MCF 10A (cell line): ENCODE results near the gene ZNF160. TPM values are rescaled to one million over a fixed set of nuclear protein-coding genes. Genes with fewer than 3 reads are reported as not detected.

Source experiments
- BruUV-seq: library from RNA; stranded (reverse); fragments of 400-500 nt; replicated peaks from 2 replicates; lab custom pipeline; 2021; lab: Mats Ljungman, UMichigan
- CTCF ChIA-PET: fragments of 300-600 bp; sonication (Branson Sonifier 250); formaldehyde crosslinking; extraction: SDS; loops from one replicate; lab custom pipeline; 2021; ENCODE audit warnings: antibody characterized with exemption, inconsistent platforms; lab: Yijun Ruan, JAX
- POLR2A ChIA-PET: fragments of 300-600, 350-650 bp; sonication (Branson Sonifier 250); formaldehyde crosslinking; extraction: SDS; loops from one replicate; lab custom pipeline; 2020; ENCODE audit warnings: antibody characterized with exemption, inconsistent platforms; lab: Yijun Ruan, JAX
- DNase-seq: peaks from one replicate; pipeline ENCODE4 v3.0.0-alpha.2; 2018; ENCODE audit not compliant: unreplicated experiment
- H3K27ac Mint-ChIP-seq: one replicate; pipeline ENCODE4 v1.8.0; 2022; ENCODE audit warnings: mild to moderate bottlenecking, low read depth, mixed read lengths; ENCODE audit not compliant: unreplicated experiment
- H3K27me3 Mint-ChIP-seq: one replicate; pipeline ENCODE4 v1.8.0; 2022; ENCODE audit warnings: mixed read lengths; ENCODE audit not compliant: insufficient read depth, unreplicated experiment
- H3K36me3 Mint-ChIP-seq: one replicate; pipeline ENCODE4 v1.8.0; 2022; ENCODE audit warnings: mild to moderate bottlenecking, moderate library complexity, mixed read lengths; ENCODE audit not compliant: insufficient read depth, unreplicated experiment
- H3K4me1 Mint-ChIP-seq: one replicate; pipeline ENCODE4 v1.8.0; 2022; ENCODE audit warnings: mixed read lengths; ENCODE audit not compliant: insufficient read depth, unreplicated experiment
- H3K4me3 Mint-ChIP-seq: one replicate; pipeline ENCODE4 v1.8.0; 2022; ENCODE audit warnings: mild to moderate bottlenecking, moderate library complexity, mixed read lengths; ENCODE audit not compliant: unreplicated experiment
- H3K9me3 Mint-ChIP-seq: one replicate; pipeline ENCODE4 v1.8.0; 2022; ENCODE audit warnings: mixed read lengths; ENCODE audit not compliant: unreplicated experiment
- CTCF ChIP-seq: fragments of 200-600 bp; IDR thresholded peaks from one replicate; pipeline ENCODE4 v1.8.0; 2022; ENCODE audit warnings: antibody characterized with exemption, mild to moderate bottlenecking; ENCODE audit not compliant: unreplicated experiment
- intact Hi-C: fragments of 100-400 bp; cut with micrococcal nuclease; formaldehyde crosslinking; loops from 2 replicates; pipeline ENCODE4 v1.14.1; 2022
- total RNA-seq: library from RNA; stranded (reverse); gene quantifications from 2 replicates; pipeline ENCODE4 v1.2.3, GENCODE V29; 2022

The ZNF160 gene
- total RNA-seq, 1 experiment from 2014 or later = 16.5 TPM

GRCh38 chr19:53094754-53095575 is 8.3 kb downstream of the ZNF160 start:
- no peak overlapping the region for H3K4me3 Mint-ChIP-seq
- ChIA-PET POLR2A (no interaction called here), CTCF (interaction anchor here (0.7 to 1.1 kb wide), 2 partner anchors 31 to 69 kb away, joined by 3 to 4 read pairs; no protein-coding TSS in a partner anchor)
- peaks cover 13% of the 10 kb centered on the region for H3K9me3 Mint-ChIP-seq
- BruUV-seq = no TSS peak
- no peak for DNase-seq
- H3K27me3 Mint-ChIP-seq = no peaks in the 10 kb centered on the region
- peaks cover 65% of the 10 kb centered on the region for H3K36me3 Mint-ChIP-seq
- TF ChIP-seq CTCF = no peak
- H3K4me1 Mint-ChIP-seq = no peaks in the 10 kb centered on the region
- intact Hi-C loops = no loop called here
- no peak overlapping the region for H3K27ac Mint-ChIP-seq

- Mint-ChIP-seq H3K27ac (no peak overlapping the region), H3K9me3 (peaks cover 17% of the 10 kb centered on the region), H3K4me3 (no peak overlapping the region), H3K36me3 (peaks cover 76% of the 10 kb centered on the region), H3K4me1 (no peaks in the 10 kb centered on the region), H3K27me3 (no peaks in the 10 kb centered on the region)
- intact Hi-C loops = no loop called here
- ChIA-PET CTCF (no interaction called here), POLR2A (no interaction called here)
- BruUV-seq = no TSS peak
- no peak for TF ChIP-seq CTCF
- DNase-seq = no peak
Measured at GRCh38 chr19:53092723-53093122, 10.5 kb downstream of the ZNF160 start.

GRCh38 chr19:53091413-53092254 is 11.6 kb downstream of the ZNF160 start:
- Mint-ChIP-seq H3K36me3 (peaks cover 79% of the 10 kb centered on the region), H3K9me3 (peaks cover 14% of the 10 kb centered on the region), H3K4me3 (no peak overlapping the region), H3K27ac (no peak overlapping the region), H3K27me3 (no peaks in the 10 kb centered on the region), H3K4me1 (no peaks in the 10 kb centered on the region)
- CTCF ChIA-PET = no interaction called here
- DNase-seq = no peak
- POLR2A ChIA-PET = interaction anchor here (0.5 kb wide), 1 partner anchor 241 kb away, joined by 4 read pairs; no protein-coding TSS in a partner anchor
- TF ChIP-seq CTCF = no peak
- intact Hi-C loops = no loop called here
- no TSS peak for BruUV-seq

- ChIA-PET POLR2A (no interaction called here), CTCF (no interaction called here)
- DNase-seq = no peak
- Mint-ChIP-seq H3K4me1 (no peaks in the 10 kb centered on the region), H3K27ac (no peak overlapping the region), H3K27me3 (no peaks in the 10 kb centered on the region), H3K4me3 (no peak overlapping the region), H3K36me3 (peaks cover 73% of the 10 kb centered on the region), H3K9me3 (peaks cover 14% of the 10 kb centered on the region)
- no TSS peak for BruUV-seq
- no peak for TF ChIP-seq CTCF
- intact Hi-C loops = no loop called here
Measured at GRCh38 chr19:53088091-53088490, 15.1 kb downstream of the ZNF160 start.
